MM.1S (cell line): ENCODE data around the gene ERC2.

Experiments
- DNase-seq: peaks from one replicate; pipeline ENCODE4 v3.0.0-alpha.2; 2015
- H2AFZ ChIP-seq: fragments of 300-600 bp; sonication (generic); 2 replicates; pipeline ENCODE4 v1.6.0; 2016; ENCODE audit warnings: antibody characterized with exemption, low read length
- H3F3A ChIP-seq: fragments of 300-600 bp; sonication (generic); 2 replicates; pipeline ENCODE4 v1.6.1; 2016; ENCODE audit warnings: mild to moderate bottlenecking, antibody characterized with exemption, low read length, moderate library complexity, mixed read lengths; ENCODE audit not compliant: insufficient read depth
- H3K27ac ChIP-seq: fragments of 300-600 bp; sonication (generic); 2 replicates; pipeline ENCODE4 v1.5.1; 2016; ENCODE audit warnings: mild to moderate bottlenecking, low read length
- H3K27me3 ChIP-seq: fragments of 300-600 bp; sonication (generic); replicated peaks from 2 replicates; pipeline ENCODE4 v1.6.0; 2016; ENCODE audit warnings: low read length; ENCODE audit not compliant: insufficient read depth
- H3K36me3 ChIP-seq: fragments of 300-600 bp; sonication (generic); replicated peaks from 2 replicates; pipeline ENCODE4 v1.6.1; 2016; ENCODE audit warnings: mild to moderate bottlenecking, low read length, mixed read lengths; ENCODE audit not compliant: insufficient read depth
- H3K4me1 ChIP-seq: fragments of 300-600 bp; sonication (generic); 2 replicates; pipeline ENCODE4 v1.6.1; 2016; ENCODE audit warnings: low read length, mixed read lengths
- H3K4me2 ChIP-seq: fragments of 300-600 bp; sonication (generic); 2 replicates; pipeline ENCODE4 v1.6.0; 2016; ENCODE audit warnings: low read depth, low read length
- H3K4me3 ChIP-seq: fragments of 300-600 bp; sonication (generic); 2 replicates; pipeline ENCODE4 v1.5.1; 2016; ENCODE audit warnings: low read length, mixed read lengths
- H3K79me2 ChIP-seq: fragments of 300-600 bp; sonication (generic); 2 replicates; pipeline ENCODE4 v1.6.1; 2016; ENCODE audit warnings: mixed run types, low read length, mixed read lengths
- H3K9ac ChIP-seq: fragments of 300-600 bp; sonication (generic); 2 replicates; pipeline ENCODE4 v1.6.1; 2016; ENCODE audit warnings: low read length, mixed read lengths
- H3K9me2 ChIP-seq: fragments of 300-600 bp; sonication (generic); replicated peaks from 2 replicates; pipeline ENCODE4 v1.6.1; 2016; ENCODE audit warnings: mild to moderate bottlenecking, low read length, mixed read lengths; ENCODE audit not compliant: insufficient read depth
- H3K9me3 ChIP-seq: fragments of 300-600 bp; sonication (generic); replicated peaks from 2 replicates; pipeline ENCODE4 v1.6.1; 2016; ENCODE audit warnings: mild to moderate bottlenecking, low read length, mixed read lengths; ENCODE audit not compliant: insufficient read depth
- H4K20me1 ChIP-seq: fragments of 300-600 bp; sonication (generic); 2 replicates; pipeline ENCODE4 v1.6.1; 2016; ENCODE audit warnings: mild to moderate bottlenecking, low read length, moderate library complexity, mixed read lengths; ENCODE audit not compliant: insufficient read depth
- CTCF ChIP-seq: fragments of 300-600 bp; sonication (generic); IDR thresholded peaks from 2 replicates; pipeline ENCODE4 v1.5.1; 2016; ENCODE audit warnings: antibody characterized with exemption, low read length, mixed read lengths
- EZH2 ChIP-seq: fragments of 300-600 bp; sonication (generic); optimal IDR thresholded peaks from 2 replicates; pipeline ENCODE3; 2017; ENCODE audit warnings: low read depth, mild to moderate bottlenecking, antibody characterized with exemption, low read length, mixed read lengths
- EZH2phosphoT487 ChIP-seq: fragments of 300-600 bp; sonication (generic); IDR thresholded peaks from 2 replicates; pipeline ENCODE4 v1.6.1; 2018; ENCODE audit warnings: antibody characterized with exemption, low read length

Gene ERC2

GRCh38 chr3:56131974-56132590 is 336.2 kb downstream of the ERC2 start:
- no peak overlapping the region for H3K9ac ChIP-seq

GRCh38 chr3:56130036-56130435 is 338.2 kb downstream of the ERC2 start:
- H3K9me3 ChIP-seq, result no peaks in the 10 kb centered on the region
- no peaks in the 10 kb centered on the region for H3K27me3 ChIP-seq
- TF ChIP-seq CTCF (no peak), EZH2 (no peak)
- no peak overlapping the region for H2AFZ ChIP-seq
- H3K4me1 ChIP-seq, result no peaks in the 10 kb centered on the region
- H3K36me3 ChIP-seq, result no peaks in the 10 kb centered on the region
- no peak for DNase-seq
- H3K4me2 ChIP-seq, result no peak overlapping the region
- no peak overlapping the region for H3K4me3 ChIP-seq
- no peaks in the 10 kb centered on the region for H4K20me1 ChIP-seq
- no peak overlapping the region for H3K9ac ChIP-seq
- no peaks in the 10 kb centered on the region for H3F3A ChIP-seq
- H3K79me2 ChIP-seq, result no peaks in the 10 kb centered on the region
- no peak overlapping the region for H3K27ac ChIP-seq
- H3K9me2 ChIP-seq, result no peaks in the 10 kb centered on the region

More at GRCh38 chr3:56131974-56132590, 336.2 kb downstream of the ERC2 start:
- Histone ChIP-seq H3K36me3 (no peaks in the 10 kb centered on the region), H3K27ac (no peak overlapping the region), H3F3A (no peaks in the 10 kb centered on the region), H3K9me3 (no peaks in the 10 kb centered on the region), H3K4me1 (no peaks in the 10 kb centered on the region), H2AFZ (no peak overlapping the region), H3K9me2 (no peaks in the 10 kb centered on the region), H3K4me3 (no peak overlapping the region), H4K20me1 (no peaks in the 10 kb centered on the region), H3K27me3 (no peaks in the 10 kb centered on the region), H3K79me2 (no peaks in the 10 kb centered on the region), H3K4me2 (no peak overlapping the region)
- TF ChIP-seq CTCF, result no peak
- no peak for DNase-seq

- H3K27me3 ChIP-seq, result no peaks in the 10 kb centered on the region
- DNase-seq, result no peak
- H3F3A ChIP-seq, result no peaks in the 10 kb centered on the region
- H3K4me2 ChIP-seq, result no peak overlapping the region
- H3K79me2 ChIP-seq, result no peaks in the 10 kb centered on the region
- H3K9ac ChIP-seq, result no peak overlapping the region
- no peak overlapping the region for H3K27ac ChIP-seq
- no peaks in the 10 kb centered on the region for H3K36me3 ChIP-seq
- no peaks in the 10 kb centered on the region for H3K4me1 ChIP-seq
- TF ChIP-seq EZH2 (no peak), EZH2phosphoT487 (no peak), CTCF (no peak)
- no peaks in the 10 kb centered on the region for H3K9me2 ChIP-seq
- no peak overlapping the region for H3K4me3 ChIP-seq
- H2AFZ ChIP-seq, result no peak overlapping the region
- no peaks in the 10 kb centered on the region for H4K20me1 ChIP-seq
- H3K9me3 ChIP-seq, result no peaks in the 10 kb centered on the region
Measured at GRCh38 chr3:56126632-56127031, 341.6 kb downstream of the ERC2 start.
